H1 (cell line): ENCODE data around the gene VPS37D. TPM values are rescaled to one million over a fixed set of nuclear protein-coding genes. Genes with fewer than 3 reads are reported as not detected.

ENCODE experiments used
- BRCA1 ChIP-seq: IDR thresholded peaks from 2 replicates; pipeline ENCODE4 v1.6.1; 2012; ENCODE audit warnings: low read depth, low read length, improper control_type of control experiment
- CHD1 ChIP-seq: IDR thresholded peaks from 2 replicates; pipeline ENCODE4 v1.6.1; 2012; ENCODE audit warnings: low read depth, low read length, improper control_type of control experiment
- FOSL1 ChIP-seq: IDR thresholded peaks from 2 replicates; pipeline ENCODE4 v1.6.1; 2011; ENCODE audit warnings: mild to moderate bottlenecking, low read depth, low read length, moderate library complexity; ENCODE audit not compliant: insufficient read depth
- RAD21 ChIP-seq, 2 experiments: IDR thresholded peaks in 1 of 2; conservative IDR thresholded peaks in 1 of 2; 2 replicates each; pipeline ENCODE4 v1.6.1; 2011; ENCODE audit warnings: low read depth in 2 of 2, low read length in 2 of 2, improper control_type of control experiment in 1 of 2, inconsistent platforms in 1 of 2, mild to moderate bottlenecking in 1 of 2, moderate library complexity in 1 of 2
- TBP ChIP-seq: IDR thresholded peaks from 2 replicates; pipeline ENCODE4 v1.6.1; 2011; ENCODE audit warnings: low read depth, low read length, improper control_type of control experiment
- polyA plus RNA-seq, 7 experiments: library from polyadenylated mRNA; depleted of rRNA in 3 of 7; stranded (reverse) in 5 of 7; unstranded in 2 of 7; fragments of >200 nt in 5 of 7; fragments of 200-250 nt in 2 of 7; gene quantifications; 1 replicate in 5 of 7; 2 replicates in 1 of 7; 4 replicates in 1 of 7; pipeline versions ENCODE4 v1.2.1 to v1.2.3, GENCODE V29; 2011 to 2013; ENCODE audit warnings: missing spikeins in 2 of 7, mixed read lengths in 2 of 7
- total RNA-seq: library from RNA; stranded (reverse); fragmentation: NEBNext Ultra II Directional; extraction: Animal tissue kit (Norgen Biotek cat#: 25700); gene quantifications from 2 replicates; pipeline ENCODE4 v1.2.1, GENCODE V29; 2021
- TF ChIP-seq, protein P1 (sequence below): fragments of 300-600 bp; sonication (generic); IDR thresholded peaks from 2 replicates; pipeline ENCODE4 v1.7.1; 2012; ENCODE audit warnings: low read length, moderate library complexity, mild to moderate bottlenecking, inconsistent platforms; ENCODE audit not compliant: insufficient replicate concordance

VPS37D gene
- total and polyA plus RNA-seq, 2 of the 8 experiments (the other 6 are each of a cell fraction or from before 2014, with no cell fraction given), result 3.4 to 5.0 TPM

DNA sequence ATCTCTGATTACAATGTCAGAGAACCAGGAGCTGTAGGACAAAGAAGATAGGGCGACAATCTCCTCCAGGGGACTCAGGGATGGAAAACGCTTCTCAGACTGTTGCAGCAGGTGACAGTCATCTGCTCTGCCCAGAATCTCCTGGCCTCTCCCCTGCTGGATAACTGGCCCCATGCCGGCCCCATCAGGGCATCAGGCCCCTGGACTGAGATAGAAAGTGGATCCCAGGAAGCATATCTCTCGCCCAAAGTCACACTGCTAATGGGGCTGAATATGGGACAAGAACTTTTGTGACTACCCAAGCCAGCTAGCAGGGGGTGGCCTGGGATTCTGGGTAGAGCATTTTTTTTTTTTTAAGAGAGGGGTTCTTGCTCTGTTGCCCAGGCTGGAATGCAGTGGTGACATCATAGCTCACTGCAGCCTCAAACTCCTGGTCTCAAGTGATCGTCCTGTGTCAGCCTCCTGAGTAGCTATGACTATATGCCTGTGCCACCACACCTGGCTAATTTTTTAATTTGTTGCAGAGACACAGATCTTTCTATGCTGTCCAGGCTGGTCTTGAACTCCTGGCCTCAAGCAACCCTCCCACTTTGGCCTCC is 22.8 kb upstream of the VPS37D start (continued):
- TF ChIP-seq BRCA1 (no peak), FOSL1 (no peak), RAD21 (IDR thresholded peaks at IDR 0.05 in 1 of 2, conservative IDR thresholded peaks at IDR 0.05 in 1 of 2; ENCODE audit: low read depth in 2 of 2, low read length in 2 of 2) (no peak), TBP (no peak), CHD1 (no peak)
- TF ChIP-seq, protein P1, sequence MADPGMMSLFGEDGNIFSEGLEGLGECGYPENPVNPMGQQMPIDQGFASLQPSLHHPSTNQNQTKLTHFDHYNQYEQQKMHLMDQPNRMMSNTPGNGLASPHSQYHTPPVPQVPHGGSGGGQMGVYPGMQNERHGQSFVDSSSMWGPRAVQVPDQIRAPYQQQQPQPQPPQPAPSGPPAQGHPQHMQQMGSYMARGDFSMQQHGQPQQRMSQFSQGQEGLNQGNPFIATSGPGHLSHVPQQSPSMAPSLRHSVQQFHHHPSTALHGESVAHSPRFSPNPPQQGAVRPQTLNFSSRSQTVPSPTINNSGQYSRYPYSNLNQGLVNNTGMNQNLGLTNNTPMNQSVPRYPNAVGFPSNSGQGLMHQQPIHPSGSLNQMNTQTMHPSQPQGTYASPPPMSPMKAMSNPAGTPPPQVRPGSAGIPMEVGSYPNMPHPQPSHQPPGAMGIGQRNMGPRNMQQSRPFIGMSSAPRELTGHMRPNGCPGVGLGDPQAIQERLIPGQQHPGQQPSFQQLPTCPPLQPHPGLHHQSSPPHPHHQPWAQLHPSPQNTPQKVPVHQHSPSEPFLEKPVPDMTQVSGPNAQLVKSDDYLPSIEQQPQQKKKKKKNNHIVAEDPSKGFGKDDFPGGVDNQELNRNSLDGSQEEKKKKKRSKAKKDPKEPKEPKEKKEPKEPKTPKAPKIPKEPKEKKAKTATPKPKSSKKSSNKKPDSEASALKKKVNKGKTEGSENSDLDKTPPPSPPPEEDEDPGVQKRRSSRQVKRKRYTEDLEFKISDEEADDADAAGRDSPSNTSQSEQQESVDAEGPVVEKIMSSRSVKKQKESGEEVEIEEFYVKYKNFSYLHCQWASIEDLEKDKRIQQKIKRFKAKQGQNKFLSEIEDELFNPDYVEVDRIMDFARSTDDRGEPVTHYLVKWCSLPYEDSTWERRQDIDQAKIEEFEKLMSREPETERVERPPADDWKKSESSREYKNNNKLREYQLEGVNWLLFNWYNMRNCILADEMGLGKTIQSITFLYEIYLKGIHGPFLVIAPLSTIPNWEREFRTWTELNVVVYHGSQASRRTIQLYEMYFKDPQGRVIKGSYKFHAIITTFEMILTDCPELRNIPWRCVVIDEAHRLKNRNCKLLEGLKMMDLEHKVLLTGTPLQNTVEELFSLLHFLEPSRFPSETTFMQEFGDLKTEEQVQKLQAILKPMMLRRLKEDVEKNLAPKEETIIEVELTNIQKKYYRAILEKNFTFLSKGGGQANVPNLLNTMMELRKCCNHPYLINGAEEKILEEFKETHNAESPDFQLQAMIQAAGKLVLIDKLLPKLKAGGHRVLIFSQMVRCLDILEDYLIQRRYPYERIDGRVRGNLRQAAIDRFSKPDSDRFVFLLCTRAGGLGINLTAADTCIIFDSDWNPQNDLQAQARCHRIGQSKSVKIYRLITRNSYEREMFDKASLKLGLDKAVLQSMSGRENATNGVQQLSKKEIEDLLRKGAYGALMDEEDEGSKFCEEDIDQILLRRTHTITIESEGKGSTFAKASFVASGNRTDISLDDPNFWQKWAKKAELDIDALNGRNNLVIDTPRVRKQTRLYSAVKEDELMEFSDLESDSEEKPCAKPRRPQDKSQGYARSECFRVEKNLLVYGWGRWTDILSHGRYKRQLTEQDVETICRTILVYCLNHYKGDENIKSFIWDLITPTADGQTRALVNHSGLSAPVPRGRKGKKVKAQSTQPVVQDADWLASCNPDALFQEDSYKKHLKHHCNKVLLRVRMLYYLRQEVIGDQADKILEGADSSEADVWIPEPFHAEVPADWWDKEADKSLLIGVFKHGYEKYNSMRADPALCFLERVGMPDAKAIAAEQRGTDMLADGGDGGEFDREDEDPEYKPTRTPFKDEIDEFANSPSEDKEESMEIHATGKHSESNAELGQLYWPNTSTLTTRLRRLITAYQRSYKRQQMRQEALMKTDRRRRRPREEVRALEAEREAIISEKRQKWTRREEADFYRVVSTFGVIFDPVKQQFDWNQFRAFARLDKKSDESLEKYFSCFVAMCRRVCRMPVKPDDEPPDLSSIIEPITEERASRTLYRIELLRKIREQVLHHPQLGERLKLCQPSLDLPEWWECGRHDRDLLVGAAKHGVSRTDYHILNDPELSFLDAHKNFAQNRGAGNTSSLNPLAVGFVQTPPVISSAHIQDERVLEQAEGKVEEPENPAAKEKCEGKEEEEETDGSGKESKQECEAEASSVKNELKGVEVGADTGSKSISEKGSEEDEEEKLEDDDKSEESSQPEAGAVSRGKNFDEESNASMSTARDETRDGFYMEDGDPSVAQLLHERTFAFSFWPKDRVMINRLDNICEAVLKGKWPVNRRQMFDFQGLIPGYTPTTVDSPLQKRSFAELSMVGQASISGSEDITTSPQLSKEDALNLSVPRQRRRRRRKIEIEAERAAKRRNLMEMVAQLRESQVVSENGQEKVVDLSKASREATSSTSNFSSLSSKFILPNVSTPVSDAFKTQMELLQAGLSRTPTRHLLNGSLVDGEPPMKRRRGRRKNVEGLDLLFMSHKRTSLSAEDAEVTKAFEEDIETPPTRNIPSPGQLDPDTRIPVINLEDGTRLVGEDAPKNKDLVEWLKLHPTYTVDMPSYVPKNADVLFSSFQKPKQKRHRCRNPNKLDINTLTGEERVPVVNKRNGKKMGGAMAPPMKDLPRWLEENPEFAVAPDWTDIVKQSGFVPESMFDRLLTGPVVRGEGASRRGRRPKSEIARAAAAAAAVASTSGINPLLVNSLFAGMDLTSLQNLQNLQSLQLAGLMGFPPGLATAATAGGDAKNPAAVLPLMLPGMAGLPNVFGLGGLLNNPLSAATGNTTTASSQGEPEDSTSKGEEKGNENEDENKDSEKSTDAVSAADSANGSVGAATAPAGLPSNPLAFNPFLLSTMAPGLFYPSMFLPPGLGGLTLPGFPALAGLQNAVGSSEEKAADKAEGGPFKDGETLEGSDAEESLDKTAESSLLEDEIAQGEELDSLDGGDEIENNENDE, result no peak
